HL-60 (cell line): ENCODE results near the gene UBALD1.
A peak's percentile ranks its signal among the peaks of the same experiment; 100 is the strongest.

Source experiments
- DNase-seq, 2 experiments: peaks; one replicate each; pipeline ENCODE4 v3.0.0-alpha.2; 2010 to 2020; ENCODE audit warnings: low read depth in 1 of 2, low spot score in 1 of 2
- H3K27ac ChIP-seq: fragments of 250-450 bp; sonication (Bioruptor Pico); replicated peaks from 2 replicates; pipeline ENCODE4 v1.5.1; 2020; ENCODE audit warnings: mild to moderate bottlenecking, moderate library complexity
- H3K27me3 ChIP-seq: fragments of 250-450 bp; sonication (Bioruptor Pico); 2 replicates; pipeline ENCODE4 v1.5.1; 2021; ENCODE audit warnings: mild to moderate bottlenecking, moderate library complexity; ENCODE audit not compliant: insufficient read depth, poor library complexity, severe bottlenecking
- H3K4me3 ChIP-seq: replicated peaks from 2 replicates; pipeline ENCODE4 v1.5.1; 2011; ENCODE audit warnings: mild to moderate bottlenecking, control low read depth, low read length; ENCODE audit not compliant: insufficient read depth
- CTCF ChIP-seq: IDR thresholded peaks from one replicate; pipeline ENCODE4 v1.5.1; 2011; ENCODE audit warnings: low read length, control low read depth, inconsistent platforms; ENCODE audit not compliant: insufficient read depth
- GABPA ChIP-seq: IDR thresholded peaks from 2 replicates; pipeline ENCODE4 v1.6.1; 2012; ENCODE audit warnings: low read depth
- POLR2AphosphoS5 ChIP-seq: IDR thresholded peaks from 2 replicates; pipeline ENCODE4 v1.6.1; 2012; ENCODE audit warnings: low read depth
- SPI1 ChIP-seq: IDR thresholded peaks from 2 replicates; pipeline ENCODE4 v1.6.1; 2012; ENCODE audit warnings: low read depth, mild to moderate bottlenecking, borderline replicate concordance
- TF ChIP-seq, protein P1 (sequence below): IDR thresholded peaks from 2 replicates; pipeline ENCODE4 v1.6.1; 2012; ENCODE audit warnings: low read depth; ENCODE audit not compliant: insufficient replicate concordance

UBALD1 gene

DNA sequence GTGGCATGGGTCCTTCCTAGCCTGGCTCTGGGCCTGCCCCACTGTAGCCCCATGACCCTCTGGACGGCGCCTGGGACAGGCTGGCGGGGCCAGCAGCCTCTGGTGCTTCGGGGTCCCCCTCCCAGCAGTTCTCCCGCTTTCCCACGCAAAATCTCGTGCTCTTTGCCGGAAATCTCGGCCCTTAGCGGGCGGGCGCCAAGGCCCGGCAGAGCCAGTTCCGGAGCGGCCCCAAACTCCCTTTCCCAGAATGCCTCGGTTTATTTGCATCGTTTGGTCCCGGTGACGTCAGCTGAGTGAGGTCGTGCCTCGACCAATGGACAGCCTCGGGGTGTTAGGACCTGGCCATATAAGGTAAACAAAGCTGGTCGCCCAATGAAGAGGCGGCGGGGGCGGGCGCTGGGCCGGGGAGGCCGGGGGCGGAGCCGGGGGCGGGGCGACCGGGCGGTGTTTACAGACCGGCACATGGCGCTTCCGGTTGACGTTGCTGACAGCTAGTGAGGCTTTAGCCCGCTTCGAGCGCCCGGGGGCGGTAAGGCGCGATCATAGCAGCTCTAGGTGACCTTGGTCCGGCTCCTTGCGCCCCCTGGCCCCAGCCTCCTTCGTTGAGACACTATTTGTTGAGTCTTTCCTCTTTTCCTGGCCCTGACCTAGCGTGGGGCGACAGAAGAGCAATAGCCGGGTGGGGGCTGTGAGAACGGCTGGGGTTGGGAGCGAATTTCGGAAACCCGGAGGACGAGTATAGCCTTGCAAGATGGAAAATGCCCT lies 1.5 kb upstream of the UBALD1 start:
- Histone ChIP-seq H3K27me3 (no peaks in the 10 kb centered on the region), H3K27ac (peak overlapping the region; percentile 90), H3K4me3 (peak overlapping the region; percentile 32)
- DNase-seq: peak; percentile 98 to 100
- TF ChIP-seq, protein P1, sequence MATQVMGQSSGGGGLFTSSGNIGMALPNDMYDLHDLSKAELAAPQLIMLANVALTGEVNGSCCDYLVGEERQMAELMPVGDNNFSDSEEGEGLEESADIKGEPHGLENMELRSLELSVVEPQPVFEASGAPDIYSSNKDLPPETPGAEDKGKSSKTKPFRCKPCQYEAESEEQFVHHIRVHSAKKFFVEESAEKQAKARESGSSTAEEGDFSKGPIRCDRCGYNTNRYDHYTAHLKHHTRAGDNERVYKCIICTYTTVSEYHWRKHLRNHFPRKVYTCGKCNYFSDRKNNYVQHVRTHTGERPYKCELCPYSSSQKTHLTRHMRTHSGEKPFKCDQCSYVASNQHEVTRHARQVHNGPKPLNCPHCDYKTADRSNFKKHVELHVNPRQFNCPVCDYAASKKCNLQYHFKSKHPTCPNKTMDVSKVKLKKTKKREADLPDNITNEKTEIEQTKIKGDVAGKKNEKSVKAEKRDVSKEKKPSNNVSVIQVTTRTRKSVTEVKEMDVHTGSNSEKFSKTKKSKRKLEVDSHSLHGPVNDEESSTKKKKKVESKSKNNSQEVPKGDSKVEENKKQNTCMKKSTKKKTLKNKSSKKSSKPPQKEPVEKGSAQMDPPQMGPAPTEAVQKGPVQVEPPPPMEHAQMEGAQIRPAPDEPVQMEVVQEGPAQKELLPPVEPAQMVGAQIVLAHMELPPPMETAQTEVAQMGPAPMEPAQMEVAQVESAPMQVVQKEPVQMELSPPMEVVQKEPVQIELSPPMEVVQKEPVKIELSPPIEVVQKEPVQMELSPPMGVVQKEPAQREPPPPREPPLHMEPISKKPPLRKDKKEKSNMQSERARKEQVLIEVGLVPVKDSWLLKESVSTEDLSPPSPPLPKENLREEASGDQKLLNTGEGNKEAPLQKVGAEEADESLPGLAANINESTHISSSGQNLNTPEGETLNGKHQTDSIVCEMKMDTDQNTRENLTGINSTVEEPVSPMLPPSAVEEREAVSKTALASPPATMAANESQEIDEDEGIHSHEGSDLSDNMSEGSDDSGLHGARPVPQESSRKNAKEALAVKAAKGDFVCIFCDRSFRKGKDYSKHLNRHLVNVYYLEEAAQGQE: no peak
- TF ChIP-seq SPI1 (peak; percentile 4; the same call in 1 of the 2 replicates), POLR2AphosphoS5 (peak; percentile 66), CTCF (peak; percentile 26), GABPA (peak; percentile 52)

DNA sequence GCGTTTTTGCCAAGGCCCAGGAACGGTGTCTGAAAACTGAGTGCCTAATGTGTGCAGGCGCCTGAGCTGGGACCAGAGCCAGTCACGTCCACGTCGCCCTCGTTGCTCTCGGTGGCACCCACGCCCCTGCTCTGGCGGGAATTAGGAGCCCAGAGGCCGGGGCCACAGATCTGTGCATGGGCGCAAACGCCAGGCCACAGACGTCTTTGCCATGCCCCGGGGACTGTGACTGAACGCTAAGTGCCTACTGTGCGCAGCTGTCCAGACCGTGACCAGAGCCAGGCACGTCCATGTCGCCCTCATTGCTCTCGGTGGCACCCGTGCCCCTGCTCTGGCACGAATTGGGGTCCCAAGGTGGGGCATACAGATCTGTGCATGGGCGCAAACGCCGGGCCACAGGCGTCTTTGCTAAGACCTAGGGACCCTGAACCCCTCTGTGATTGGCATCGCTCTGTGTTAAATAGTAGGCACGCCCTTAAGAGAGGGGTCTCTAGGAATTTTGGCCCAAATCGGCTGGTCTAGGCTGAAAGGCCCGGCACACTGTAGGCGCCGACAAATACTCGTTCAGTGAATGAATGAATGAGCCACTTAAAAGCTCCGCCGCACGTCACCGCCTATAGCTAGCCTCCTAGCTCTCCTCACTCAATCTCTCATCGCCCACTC lies 827 bp upstream of the UBALD1 start:
- Histone ChIP-seq H3K4me3 (peak overlapping the region; percentile 13), H3K27ac (peak overlapping the region; percentile 88), H3K27me3 (no peaks in the 10 kb centered on the region)
- TF ChIP-seq, protein P1: no peak
- no peak for TF ChIP-seq POLR2AphosphoS5
- TF ChIP-seq SPI1: no peak
- TF ChIP-seq CTCF: no peak
- no peak for TF ChIP-seq GABPA
- DNase-seq: no peak

DNA sequence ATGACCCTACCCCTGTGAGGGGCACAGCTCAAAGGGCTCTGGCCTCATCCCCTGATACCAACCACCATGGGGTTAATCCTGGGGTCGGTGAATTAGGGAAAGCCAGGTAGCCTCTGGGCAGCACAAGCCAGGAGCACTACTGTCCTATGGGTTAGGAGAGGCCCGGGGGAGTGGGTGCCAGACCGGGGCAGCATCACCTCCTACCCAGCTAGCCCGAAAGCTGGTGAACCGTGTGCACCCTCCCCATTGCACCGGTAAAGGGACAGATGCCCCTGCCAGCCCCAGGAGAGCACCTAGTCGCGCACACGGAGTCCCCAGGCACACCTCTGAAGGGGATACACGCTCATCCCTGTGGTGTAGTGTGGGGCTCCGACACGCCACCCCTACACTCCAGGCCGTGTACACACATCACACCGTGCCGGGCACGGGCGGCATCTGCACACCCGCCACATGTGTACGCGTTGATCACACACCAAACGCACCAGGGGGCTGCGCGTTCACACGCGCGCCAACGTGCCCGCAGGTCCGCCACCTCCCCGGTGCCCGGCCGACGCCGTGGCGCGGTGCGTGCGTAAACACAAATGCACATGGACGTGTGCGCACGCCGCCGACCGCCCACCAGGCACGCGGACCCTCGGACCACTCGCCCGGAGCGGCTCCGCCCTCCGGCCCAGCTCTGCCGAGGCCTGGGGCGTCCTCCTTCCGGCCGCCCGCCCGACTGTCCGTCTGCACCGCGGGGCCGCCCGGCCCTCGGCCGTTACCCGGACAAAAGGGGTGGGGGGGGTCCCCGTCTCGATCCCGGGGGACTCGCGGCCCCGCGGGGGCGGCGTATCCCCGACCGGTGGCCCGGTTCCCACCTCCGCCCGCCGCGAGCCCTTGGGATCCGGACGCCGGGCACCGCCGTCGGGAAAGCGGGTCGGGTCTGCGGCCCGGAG lies 785 bp downstream of the UBALD1 start:
- Histone ChIP-seq H3K27ac (peak overlapping the region; percentile 88), H3K4me3 (peak overlapping the region; percentile 95), H3K27me3 (no peaks in the 10 kb centered on the region)
- TF ChIP-seq, protein P1: no peak
- TF ChIP-seq POLR2AphosphoS5: 0 out of 2 replicates have a peak, but pooled peaks have one; percentile 12
- DNase-seq: peak; percentile 39 to 72
